PC-9 (cell line): ENCODE results near the gene TBC1D2.

Source experiments
- CTCF ChIP-seq: fragments of 200-600 bp; sonication (generic); conservative IDR thresholded peaks from 2 replicates; pipeline ENCODE4 v1.6.1; 2017; ENCODE audit warnings: mixed run types, antibody characterized with exemption, mild to moderate bottlenecking, moderate library complexity
- EZH2 ChIP-seq: fragments of 200-600 bp; sonication (generic); IDR thresholded peaks from 2 replicates; pipeline ENCODE4 v1.8.0; 2017; ENCODE audit warnings: antibody characterized with exemption, low read depth

DNA sequence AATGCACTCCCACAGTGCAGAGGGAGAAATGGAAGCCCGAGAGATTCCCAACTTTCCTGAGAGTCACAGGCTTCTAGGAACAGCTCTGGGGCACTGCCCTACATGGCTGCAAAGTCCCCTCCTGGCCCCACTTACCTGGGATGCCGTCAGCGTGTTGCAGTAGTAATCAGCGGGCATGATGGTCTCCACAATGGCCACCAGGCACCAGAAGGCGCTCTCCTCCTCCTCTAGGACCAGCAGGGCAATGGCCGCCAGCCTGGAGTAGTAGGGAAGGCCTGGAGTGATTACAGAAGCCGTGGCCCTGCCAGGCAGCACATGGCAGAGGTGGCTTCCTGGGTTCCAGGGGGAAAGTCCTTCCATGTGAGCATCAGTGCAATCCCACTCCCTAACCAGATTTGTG is 52.3 kb downstream of the TBC1D2 start:
- TF ChIP-seq CTCF (no peak), EZH2 (no peak)
